IPS-20b (cell line): ENCODE results near the gene TLE3.
A peak's percentile ranks its signal among the peaks of the same experiment; 100 is the strongest.

ENCODE experiments used
- H3K27ac ChIP-seq: one replicate; pipeline ENCODE4 v1.5.1; 2013; ENCODE audit warnings: low read length
- H3K27me3 ChIP-seq: 2 replicates; pipeline ENCODE4 v1.6.1; 2013; ENCODE audit warnings: mild to moderate bottlenecking, low read length, inconsistent platforms; ENCODE audit not compliant: insufficient read depth
- H3K36me3 ChIP-seq: 2 replicates; pipeline ENCODE4 v1.6.1; 2013; ENCODE audit warnings: low read depth, mild to moderate bottlenecking, inconsistent platforms, low read length, moderate library complexity; ENCODE audit not compliant: insufficient read depth
- H3K4me1 ChIP-seq: 2 replicates; pipeline ENCODE4 v1.6.1; 2013; ENCODE audit warnings: mild to moderate bottlenecking, control low read depth, inconsistent platforms, low read length, moderate library complexity; ENCODE audit not compliant: insufficient read depth
- H3K4me3 ChIP-seq: 2 replicates; pipeline ENCODE4 v1.5.1; 2013; ENCODE audit warnings: mild to moderate bottlenecking, low read length, inconsistent platforms
- H3K9ac ChIP-seq: 2 replicates; pipeline ENCODE4 v1.6.1; 2013; ENCODE audit warnings: low read depth, mild to moderate bottlenecking, inconsistent platforms, low read length, moderate library complexity
- H3K9me3 ChIP-seq: 2 replicates; pipeline ENCODE4 v1.6.1; 2013; ENCODE audit warnings: mild to moderate bottlenecking, low read depth, low read length, inconsistent platforms; ENCODE audit not compliant: insufficient read depth

TLE3 gene

DNA sequence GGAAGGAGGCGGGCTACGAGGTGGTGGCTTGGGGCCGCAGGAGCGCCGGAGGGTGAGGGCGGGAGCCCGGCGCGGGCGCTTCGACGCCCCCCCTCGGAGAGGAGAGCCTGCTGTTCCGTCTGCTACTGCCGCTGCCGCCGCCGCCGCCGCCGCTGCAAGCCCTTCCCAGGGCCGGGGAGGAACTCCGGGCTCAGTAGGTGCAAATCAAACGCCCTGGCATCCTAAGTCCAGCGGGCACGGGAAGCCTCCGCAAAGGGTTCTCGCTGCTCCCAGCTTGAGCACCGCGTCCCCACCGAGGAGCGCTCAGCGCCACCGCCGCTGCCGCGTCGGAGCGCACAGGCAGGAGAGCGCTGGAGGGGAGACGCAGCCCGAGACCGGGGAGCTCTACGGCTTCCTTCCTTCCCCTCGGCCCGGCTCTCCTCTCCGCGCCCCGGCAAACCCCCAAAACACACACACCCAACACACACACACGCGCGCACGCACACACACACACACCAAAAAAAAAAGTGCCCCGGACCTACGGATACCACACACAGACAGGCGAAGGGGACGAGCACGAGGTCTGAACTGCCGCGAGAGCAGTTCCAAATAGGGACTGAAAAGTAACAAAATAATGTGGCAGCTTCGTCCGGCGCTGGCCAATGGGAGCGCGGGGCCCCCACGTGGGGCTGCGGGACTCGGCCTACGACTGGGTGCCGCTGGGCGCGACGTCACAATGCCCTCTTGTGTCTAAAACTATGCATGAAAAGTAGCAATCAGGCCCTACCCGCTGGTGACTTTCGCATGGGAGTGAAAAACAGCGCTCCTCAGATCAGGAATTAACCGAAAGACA, at the start of gene TLE3:
Gene TLE3, minus strand, starts transcription at position 597 of the 832 bp plus-strand sequence. CDS start 1,119 bp downstream, outside the sequence.
- Histone ChIP-seq H3K9me3 (no peaks in the 10 kb centered on the region), H3K27ac (no peak within 1 kb of the TSS), H3K27me3 (peaks cover 39% of the 10 kb centered on the region), H3K36me3 (peaks cover 18% of the 10 kb centered on the region), H3K4me1 (peaks cover 27% of the 10 kb centered on the region), H3K4me3 (peak within 1 kb of the TSS; percentile 94), H3K9ac (peak within 1 kb of the TSS; percentile 91)

- Histone ChIP-seq H3K4me3 (no peak overlapping the region), H3K9ac (no peak overlapping the region)
Measured at GRCh38 chr15:70147178-70147760, 49.6 kb upstream of the TLE3 start.

DNA sequence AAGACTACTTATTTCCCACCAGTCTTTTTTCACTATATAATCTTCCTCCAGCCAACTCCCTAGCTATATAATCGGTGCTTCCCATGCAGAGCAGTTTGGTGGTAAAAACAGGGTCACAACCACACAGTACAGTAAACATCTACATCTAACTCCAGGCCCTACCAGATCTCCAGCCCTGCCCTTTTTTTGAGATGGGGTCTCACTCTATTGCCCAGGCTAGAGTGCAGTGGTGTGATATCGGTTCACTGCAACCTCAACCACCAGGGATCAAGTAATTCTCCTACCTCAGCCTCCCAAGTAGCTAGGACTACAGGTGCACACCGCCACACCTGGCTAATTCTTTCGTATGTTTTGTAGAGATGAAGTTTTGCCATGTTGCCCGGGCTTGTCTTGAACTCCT, 49.1 kb upstream of the TLE3 start:
- Histone ChIP-seq H3K36me3 (no peaks in the 10 kb centered on the region), H3K4me1 (no peaks in the 10 kb centered on the region; the same call in 1 of the 2 replicates), H3K4me3 (no peak overlapping the region), H3K9me3 (no peaks in the 10 kb centered on the region), H3K27ac (no peak overlapping the region), H3K27me3 (0 out of 2 replicates have a peak, but pooled peaks cover 4% of the 10 kb centered on the region), H3K9ac (no peak overlapping the region)

More at GRCh38 chr15:70147178-70147760, 49.6 kb upstream of the TLE3 start:
- H3K4me1 ChIP-seq: no peaks in the 10 kb centered on the region; the same call in 1 of the 2 replicates
- H3K36me3 ChIP-seq: no peaks in the 10 kb centered on the region
- no peaks in the 10 kb centered on the region for H3K9me3 ChIP-seq
- no peak overlapping the region for H3K27ac ChIP-seq
- no peaks in the 10 kb centered on the region for H3K27me3 ChIP-seq

GRCh38 chr15:70146162-70146561, 48.4 kb upstream of the TLE3 start:
- no peaks in the 10 kb centered on the region for H3K9me3 ChIP-seq
- H3K27me3 ChIP-seq: 0 out of 2 replicates have a peak, but pooled peaks cover 8% of the 10 kb centered on the region
- no peaks in the 10 kb centered on the region; the same call in 1 of the 2 replicates for H3K4me1 ChIP-seq
- H3K4me3 ChIP-seq: no peak overlapping the region
- H3K27ac ChIP-seq: no peak overlapping the region
- H3K9ac ChIP-seq: no peak overlapping the region
- no peaks in the 10 kb centered on the region for H3K36me3 ChIP-seq

GRCh38 chr15:70145261-70145660, 47.5 kb upstream of the TLE3 start:
- 0 out of 2 replicates have a peak, but pooled peaks cover 8% of the 10 kb centered on the region for H3K27me3 ChIP-seq
- H3K4me1 ChIP-seq: peaks cover 2% of the 10 kb centered on the region; the same call in 1 of the 2 replicates
- no peaks in the 10 kb centered on the region for H3K9me3 ChIP-seq
- no peak overlapping the region for H3K9ac ChIP-seq
- H3K27ac ChIP-seq: no peak overlapping the region
- H3K36me3 ChIP-seq: no peaks in the 10 kb centered on the region
- H3K4me3 ChIP-seq: no peak overlapping the region

DNA sequence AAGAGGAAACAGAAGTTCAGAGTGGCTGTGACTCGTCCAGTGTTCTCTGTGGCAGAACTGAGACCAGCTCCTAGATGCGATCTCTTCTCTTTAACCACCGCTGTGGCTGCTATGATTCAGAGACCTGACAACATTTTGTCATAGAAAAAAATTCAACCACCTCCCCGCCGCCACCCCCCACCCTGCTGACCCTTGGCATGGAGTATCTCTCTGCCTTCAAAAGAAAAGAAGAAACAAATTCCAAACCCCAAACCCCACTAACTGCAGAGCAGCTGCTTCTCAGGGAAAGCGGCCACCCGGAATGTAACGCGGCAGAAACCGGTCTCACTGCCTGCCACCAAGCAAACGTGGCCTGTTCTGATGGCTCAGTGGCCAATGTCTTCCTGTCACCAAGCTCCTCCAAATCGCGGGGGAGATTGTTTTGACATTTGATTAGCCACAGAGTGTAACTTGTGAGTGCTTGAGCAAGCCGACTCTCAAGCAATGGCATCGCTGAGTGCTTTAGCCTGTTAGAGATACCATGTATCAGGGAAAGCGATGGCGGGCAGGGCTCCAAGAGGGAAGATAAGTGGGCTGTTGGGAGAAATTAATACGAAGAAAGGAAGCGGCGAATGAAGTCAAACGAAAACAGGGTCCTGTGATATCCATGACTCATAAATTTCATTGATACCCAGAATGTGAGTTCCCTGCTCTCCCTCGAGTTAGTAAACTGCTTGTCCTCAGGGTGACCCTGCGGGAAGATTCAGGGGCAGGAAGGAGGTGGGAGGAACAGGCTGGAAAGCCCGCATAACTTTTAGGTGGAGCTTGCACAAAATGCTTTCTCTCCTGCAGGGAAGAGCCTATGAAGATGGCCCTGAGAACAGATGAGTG, 44.8 kb upstream of the TLE3 start:
- Histone ChIP-seq H3K27me3 (peaks cover 30% of the 10 kb centered on the region; the same call in 1 of the 2 replicates), H3K4me3 (no peak overlapping the region), H3K9me3 (no peaks in the 10 kb centered on the region), H3K36me3 (no peaks in the 10 kb centered on the region), H3K4me1 (peaks cover 10% of the 10 kb centered on the region), H3K27ac (no peak overlapping the region), H3K9ac (no peak overlapping the region)

DNA sequence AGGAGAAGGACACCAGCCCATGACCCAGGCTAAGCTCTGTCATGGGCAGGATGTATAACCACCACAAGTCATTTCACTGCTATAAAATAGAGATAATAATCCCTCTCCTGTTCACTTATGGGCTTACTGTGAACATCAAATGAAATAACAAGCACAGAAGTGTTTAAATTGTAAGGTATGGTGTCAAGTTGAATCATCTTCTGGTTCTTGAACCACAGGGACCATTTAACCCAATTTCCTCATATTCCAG, 44.3 kb upstream of the TLE3 start:
- Histone ChIP-seq H3K27me3 (peaks cover 30% of the 10 kb centered on the region; the same call in 1 of the 2 replicates), H3K9me3 (no peaks in the 10 kb centered on the region)

DNA sequence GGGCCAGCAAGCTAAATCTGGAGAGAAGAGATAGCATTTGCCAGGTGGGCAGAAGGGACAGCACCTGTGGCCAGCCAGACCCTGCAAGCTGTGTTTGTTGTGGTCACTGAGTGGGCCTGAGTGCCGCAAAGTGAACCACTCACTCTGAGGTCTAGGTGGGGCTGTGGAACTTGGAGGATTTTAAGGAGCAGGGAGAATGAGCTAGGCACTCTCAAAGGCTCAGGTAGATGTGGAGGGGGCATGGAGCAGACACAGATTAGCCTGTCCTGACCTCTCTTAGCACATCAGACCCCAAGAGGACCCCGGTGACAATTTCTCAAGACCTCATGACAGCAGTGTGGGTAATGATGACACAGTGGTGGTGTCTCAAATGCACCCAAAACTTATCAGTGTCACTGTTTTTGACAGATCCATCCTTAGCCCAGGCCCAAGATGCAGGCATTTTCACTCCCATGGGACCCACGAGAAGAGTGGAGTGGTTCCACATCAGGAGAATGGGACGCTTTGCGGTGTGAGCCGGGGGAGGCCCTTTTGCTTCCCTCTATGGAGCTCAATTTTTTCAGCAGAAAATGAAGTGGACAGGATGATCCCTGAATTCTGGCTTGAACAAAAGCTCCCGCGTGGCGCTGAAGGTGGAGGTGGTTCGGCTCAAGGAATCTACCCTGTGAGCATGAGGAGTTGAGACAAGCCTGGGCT, 43.8 kb upstream of the TLE3 start:
- H3K27me3 ChIP-seq: peaks cover 30% of the 10 kb centered on the region; the same call in 1 of the 2 replicates
- H3K4me3 ChIP-seq: no peak overlapping the region
- H3K4me1 ChIP-seq: peaks cover 10% of the 10 kb centered on the region
- H3K36me3 ChIP-seq: no peaks in the 10 kb centered on the region
- H3K9me3 ChIP-seq: no peaks in the 10 kb centered on the region
- H3K27ac ChIP-seq: no peak overlapping the region
- H3K9ac ChIP-seq: 0 out of 2 replicates have a peak overlapping the region, but pooled peaks have one; percentile 18

More for the DNA sequence above, 44.3 kb upstream of the TLE3 start:
- no peak overlapping the region for H3K27ac ChIP-seq
- H3K4me3 ChIP-seq: no peak overlapping the region
- no peaks in the 10 kb centered on the region for H3K36me3 ChIP-seq
- peaks cover 10% of the 10 kb centered on the region for H3K4me1 ChIP-seq
- no peak overlapping the region for H3K9ac ChIP-seq

DNA sequence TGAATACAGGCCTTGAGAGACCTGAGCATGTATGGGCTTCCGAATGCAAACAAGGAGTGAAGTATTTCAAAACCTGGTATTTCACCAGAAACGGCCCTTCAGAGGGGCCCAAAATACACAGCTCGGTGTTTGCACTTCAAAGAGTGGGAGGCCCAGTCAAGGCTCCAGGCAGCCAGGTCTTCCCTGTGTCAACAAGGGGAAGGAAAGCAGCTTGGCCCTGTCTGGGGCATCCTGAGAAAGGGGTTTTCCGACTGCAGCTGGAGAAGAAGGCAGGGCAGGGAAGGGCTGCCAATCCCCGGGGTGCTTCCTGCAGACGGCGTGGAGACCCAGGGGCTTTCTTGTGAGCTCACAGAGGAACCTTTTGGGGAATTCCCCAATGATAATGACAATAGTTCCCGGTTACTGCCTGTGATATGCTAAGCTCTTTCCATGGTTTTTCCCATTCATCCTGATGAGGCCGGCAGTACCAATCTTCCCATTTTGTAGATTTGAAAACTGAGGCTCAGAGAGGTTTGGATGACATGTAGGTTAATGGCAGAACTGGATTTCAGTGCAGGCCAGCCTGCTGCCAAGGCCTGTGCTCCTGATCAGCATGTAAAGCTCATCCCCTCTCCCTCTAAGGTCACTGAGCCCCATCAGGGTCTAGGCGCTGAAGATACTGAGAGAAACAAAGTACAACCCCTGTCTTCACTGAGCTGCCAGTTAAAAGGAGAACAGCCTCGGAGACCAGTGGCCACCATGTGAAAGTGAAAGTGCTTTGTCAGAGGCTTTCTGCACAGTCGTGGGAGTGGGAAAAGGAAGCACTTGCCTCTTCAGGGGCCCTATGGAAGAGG, 43.0 kb upstream of the TLE3 start:
- Histone ChIP-seq H3K27ac (peak overlapping the region; percentile 59), H3K9ac (peak overlapping the region; percentile 47; the same call in 1 of the 2 replicates), H3K27me3 (peaks cover 30% of the 10 kb centered on the region; the same call in 1 of the 2 replicates), H3K36me3 (no peaks in the 10 kb centered on the region), H3K4me1 (peaks cover 10% of the 10 kb centered on the region), H3K4me3 (peak overlapping the region; percentile 42), H3K9me3 (no peaks in the 10 kb centered on the region)

GRCh38 chr15:70140025-70140542, 42.4 kb upstream of the TLE3 start:
- H3K27me3 ChIP-seq: peaks cover 30% of the 10 kb centered on the region; the same call in 1 of the 2 replicates
- no peaks in the 10 kb centered on the region for H3K36me3 ChIP-seq
- H3K4me3 ChIP-seq: peak overlapping the region; percentile 42
- H3K27ac ChIP-seq: peak overlapping the region; percentile 59
- H3K4me1 ChIP-seq: peaks cover 10% of the 10 kb centered on the region
- H3K9me3 ChIP-seq: no peaks in the 10 kb centered on the region
- peak overlapping the region; percentile 47; the same call in 1 of the 2 replicates for H3K9ac ChIP-seq
